ENCODE data around the gene MCCD1.

DNA sequence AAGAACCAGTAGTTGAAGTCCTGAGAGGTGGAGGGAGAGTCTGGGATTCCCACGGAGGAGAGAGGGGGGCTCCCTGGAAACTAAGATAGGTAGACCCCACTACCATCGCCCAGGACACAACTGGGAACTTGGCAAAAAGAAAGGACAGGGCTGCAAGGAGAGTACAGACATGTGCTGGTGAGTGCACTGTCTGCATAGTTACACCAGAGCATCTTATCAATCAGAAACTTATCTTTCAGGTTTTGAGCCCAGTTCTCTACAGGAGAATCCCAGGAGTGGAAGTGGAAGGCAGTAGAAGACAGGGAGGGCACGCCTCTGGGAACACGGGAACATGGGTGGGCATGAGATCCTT lies 30.8 kb downstream of the MCCD1 start:
- no peak for TF ChIP-seq EZH2phosphoT487 (conservative IDR thresholded peaks at IDR 0.05; ENCODE audit: low read length)
- TF ChIP-seq, protein P1, sequence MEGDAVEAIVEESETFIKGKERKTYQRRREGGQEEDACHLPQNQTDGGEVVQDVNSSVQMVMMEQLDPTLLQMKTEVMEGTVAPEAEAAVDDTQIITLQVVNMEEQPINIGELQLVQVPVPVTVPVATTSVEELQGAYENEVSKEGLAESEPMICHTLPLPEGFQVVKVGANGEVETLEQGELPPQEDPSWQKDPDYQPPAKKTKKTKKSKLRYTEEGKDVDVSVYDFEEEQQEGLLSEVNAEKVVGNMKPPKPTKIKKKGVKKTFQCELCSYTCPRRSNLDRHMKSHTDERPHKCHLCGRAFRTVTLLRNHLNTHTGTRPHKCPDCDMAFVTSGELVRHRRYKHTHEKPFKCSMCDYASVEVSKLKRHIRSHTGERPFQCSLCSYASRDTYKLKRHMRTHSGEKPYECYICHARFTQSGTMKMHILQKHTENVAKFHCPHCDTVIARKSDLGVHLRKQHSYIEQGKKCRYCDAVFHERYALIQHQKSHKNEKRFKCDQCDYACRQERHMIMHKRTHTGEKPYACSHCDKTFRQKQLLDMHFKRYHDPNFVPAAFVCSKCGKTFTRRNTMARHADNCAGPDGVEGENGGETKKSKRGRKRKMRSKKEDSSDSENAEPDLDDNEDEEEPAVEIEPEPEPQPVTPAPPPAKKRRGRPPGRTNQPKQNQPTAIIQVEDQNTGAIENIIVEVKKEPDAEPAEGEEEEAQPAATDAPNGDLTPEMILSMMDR (IDR thresholded peaks at IDR 0.05; ENCODE audit: insufficient read depth, low read length, poor library complexity, severe bottlenecking): no peak

All from SU-DHL-6 (cell line).